RKO (cell line): Measurements from ENCODE around the gene PCDHGB6.
"Not testable (repeated sequence)": the region's sequence is repeated elsewhere in the genome, so short reads cannot be mapped to it uniquely, and the experiment has no call there.

Experiments used
- DNase-seq: peaks from one replicate; pipeline ENCODE4 v3.0.0-alpha.2; 2016; ENCODE audit warnings: low spot score

PCDHGB6 gene

DNA sequence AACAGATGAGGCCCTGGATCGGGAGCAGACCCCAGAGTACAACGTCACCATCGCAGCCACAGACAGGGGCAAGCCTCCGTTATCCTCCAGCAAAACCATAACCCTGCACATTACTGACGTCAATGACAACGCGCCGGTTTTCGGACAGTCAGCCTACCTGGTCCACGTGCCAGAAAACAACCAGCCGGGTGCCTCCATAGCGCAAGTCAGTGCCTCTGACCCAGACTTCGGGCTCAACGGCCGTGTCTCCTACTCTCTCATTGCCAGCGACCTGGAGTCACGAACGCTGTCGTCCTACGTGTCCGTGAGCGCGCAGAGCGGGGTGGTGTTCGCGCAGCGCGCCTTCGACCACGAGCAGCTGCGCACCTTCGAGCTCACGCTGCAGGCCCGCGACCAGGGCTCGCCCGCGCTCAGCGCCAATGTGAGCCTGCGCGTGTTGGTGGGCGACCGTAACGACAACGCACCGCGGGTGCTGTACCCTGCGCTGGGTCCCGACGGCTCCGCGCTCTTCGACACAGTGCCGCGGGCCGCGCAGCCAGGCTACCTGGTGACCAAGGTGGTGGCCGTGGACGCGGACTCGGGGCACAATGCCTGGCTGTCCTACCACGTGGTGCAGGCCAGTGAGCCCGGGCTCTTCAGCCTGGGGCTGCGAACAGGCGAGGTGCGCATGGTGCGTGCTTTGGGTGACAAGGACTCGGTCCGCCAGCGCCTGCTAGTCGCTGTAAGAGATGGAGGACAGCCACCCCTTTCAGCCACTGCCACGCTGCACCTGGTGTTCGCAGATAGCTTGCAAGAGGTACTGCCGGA is 11.5 kb downstream of the PCDHGB6 start:
- DNase-seq = no peak

- DNase-seq = peak; percentile 42
These were observed 13.2 kb downstream of the PCDHGB6 start, which contains the start of gene PCDHGA11 for GRCh38 chr5:141420855-141421488. PCDHGA11 (plus strand) TSS chr5:141421051; CDS start chr5:141421228, 177 bp downstream.

DNA sequence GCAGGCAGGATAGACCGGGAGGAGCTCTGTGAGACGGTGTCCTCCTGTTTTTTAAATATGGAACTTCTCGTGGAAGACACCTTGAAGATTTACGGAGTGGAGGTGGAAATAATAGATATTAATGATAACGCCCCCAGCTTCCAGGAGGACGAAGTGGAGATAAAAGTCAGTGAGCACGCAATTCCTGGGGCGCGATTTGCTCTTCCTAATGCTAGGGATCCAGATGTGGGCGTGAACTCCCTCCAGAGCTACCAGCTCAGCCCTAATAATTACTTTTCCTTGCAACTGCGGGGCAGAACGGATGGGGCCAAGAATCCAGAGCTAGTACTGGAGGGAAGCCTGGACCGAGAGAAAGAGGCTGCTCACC is 13.7 kb downstream of the PCDHGB6 start:
- DNase-seq = no peak

DNA sequence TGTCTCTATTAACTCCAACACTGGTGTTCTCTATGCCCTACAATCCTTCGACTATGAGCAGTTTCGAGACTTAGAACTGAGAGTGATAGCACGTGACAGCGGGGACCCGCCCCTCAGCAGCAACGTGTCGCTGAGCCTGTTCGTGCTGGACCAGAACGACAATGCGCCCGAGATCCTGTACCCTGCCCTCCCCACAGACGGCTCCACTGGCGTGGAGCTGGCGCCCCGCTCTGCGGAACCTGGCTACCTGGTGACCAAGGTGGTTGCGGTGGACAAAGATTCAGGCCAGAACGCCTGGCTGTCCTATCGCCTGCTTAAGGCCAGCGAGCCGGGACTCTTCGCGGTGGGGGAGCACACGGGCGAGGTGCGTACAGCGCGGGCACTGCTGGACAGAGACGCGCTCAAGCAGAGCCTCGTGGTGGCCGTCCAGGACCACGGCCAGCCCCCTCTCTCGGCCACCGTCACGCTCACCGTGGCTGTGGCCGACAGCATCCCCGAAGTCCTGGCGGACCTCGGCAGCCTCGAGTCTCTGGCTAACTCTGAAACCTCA is 15.0 kb downstream of the PCDHGB6 start:
- no peak for DNase-seq

DNA sequence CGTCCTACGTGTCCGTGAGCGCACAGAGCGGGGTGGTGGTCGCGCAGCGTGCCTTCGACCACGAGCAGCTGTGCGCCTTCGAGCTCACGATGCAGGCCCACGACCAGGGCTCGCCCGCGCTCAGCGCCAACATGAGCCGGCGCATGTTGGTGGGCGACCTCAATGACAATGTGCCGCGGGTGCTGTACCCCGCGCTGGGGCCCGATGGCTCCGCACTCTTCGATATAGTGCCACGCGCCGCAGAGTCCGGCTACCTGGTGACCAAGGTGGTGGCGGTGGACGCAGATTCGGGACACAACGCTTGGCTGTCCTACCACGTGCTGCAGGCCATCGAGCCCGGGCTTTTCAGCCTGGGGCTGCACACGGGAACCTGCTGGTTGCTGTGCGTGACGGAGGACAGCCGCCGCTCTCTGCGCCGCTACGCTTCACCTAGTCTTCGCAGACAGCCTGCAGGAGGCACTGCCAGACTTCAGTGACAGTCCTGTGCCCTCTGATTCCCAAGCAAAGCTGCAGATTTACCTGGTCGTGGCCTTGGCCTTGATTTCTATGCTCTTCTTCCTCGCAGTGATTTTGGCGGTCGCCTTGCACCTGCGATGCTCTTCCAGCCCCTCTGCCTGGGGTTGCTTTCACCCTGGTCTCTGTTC is 20.1 kb downstream of the PCDHGB6 start:
- no peak for DNase-seq

DNA sequence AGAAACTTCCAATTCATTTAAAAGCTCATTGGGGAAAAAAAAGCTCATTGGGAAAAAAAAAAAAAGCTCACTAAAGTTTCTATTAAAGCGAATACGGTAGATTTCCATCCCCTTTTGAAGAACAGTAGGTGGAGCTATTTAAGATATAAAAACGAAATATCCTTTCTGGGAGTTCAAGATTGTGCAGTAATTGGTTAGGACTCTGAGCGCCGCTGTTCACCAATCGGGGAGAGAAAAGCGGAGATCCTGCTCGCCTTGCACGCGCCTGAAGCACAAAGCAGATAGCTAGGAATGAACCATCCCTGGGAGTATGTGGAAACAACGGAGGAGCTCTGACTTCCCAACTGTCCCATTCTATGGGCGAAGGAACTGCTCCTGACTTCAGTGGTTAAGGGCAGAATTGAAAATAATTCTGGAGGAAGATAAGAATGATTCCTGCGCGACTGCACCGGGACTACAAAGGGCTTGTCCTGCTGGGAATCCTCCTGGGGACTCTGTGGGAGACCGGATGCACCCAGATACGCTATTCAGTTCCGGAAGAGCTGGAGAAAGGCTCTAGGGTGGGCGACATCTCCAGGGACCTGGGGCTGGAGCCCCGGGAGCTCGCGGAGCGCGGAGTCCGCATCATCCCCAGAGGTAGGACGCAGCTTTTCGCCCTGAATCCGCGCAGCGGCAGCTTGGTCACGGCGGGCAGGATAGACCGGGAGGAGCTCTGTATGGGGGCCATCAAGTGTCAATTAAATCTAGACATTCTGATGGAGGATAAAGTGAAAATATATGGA is 22.7 kb downstream of the PCDHGB6 start, which contains the start of gene PCDHGA12:
Gene PCDHGA12, plus strand, starts transcription at position 176 of the 782 bp plus-strand sequence. Its CDS starts 253 bp downstream, at position 429.
- DNase-seq = peak; percentile 23

DNA sequence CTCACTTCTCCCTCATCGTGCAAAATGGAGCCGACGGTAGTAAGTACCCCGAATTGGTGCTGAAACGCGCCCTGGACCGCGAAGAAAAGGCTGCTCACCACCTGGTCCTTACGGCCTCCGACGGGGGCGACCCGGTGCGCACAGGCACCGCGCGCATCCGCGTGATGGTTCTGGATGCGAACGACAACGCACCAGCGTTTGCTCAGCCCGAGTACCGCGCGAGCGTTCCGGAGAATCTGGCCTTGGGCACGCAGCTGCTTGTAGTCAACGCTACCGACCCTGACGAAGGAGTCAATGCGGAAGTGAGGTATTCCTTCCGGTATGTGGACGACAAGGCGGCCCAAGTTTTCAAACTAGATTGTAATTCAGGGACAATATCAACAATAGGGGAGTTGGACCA is 23.5 kb downstream of the PCDHGB6 start:
- no peak for DNase-seq

GRCh38 chr5:141432308-141432707 is 24.5 kb downstream of the PCDHGB6 start:
- not testable (repeated sequence) for DNase-seq

DNA sequence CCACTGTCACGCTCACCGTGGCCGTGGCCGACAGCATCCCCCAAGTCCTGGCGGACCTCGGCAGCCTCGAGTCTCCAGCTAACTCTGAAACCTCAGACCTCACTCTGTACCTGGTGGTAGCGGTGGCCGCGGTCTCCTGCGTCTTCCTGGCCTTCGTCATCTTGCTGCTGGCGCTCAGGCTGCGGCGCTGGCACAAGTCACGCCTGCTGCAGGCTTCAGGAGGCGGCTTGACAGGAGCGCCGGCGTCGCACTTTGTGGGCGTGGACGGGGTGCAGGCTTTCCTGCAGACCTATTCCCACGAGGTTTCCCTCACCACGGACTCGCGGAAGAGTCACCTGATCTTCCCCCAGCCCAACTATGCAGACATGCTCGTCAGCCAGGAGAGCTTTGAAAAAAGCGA is 24.9 kb downstream of the PCDHGB6 start:
- not testable (repeated sequence) for DNase-seq

GRCh38 chr5:141434006-141434405 is 26.2 kb downstream of the PCDHGB6 start:
- DNase-seq = no peak

- no peak for DNase-seq
These were observed 29.4 kb downstream of the PCDHGB6 start for GRCh38 chr5:141437221-141437620.

GRCh38 chr5:141439411-141440141 is 31.8 kb downstream of the PCDHGB6 start:
- DNase-seq = no peak

DNA sequence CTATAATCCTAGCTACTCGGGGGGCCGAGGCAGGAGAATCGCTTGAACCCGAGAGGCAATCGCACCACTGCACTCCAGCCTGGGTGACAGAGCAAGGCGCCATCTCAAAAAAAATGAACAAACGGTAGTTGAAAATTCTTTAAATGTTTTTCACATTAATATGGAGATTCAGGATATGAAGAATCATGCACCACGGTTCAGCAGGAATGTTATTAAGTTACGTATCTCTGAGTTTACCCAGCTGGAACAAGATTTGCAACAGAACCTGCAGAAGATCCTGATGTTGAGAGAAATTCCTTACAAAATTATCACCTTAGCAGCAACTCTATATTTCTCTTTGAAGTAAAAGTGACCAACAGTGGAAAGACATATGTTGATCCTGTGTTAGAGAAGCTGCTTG is 32.5 kb downstream of the PCDHGB6 start:
- no peak for DNase-seq

DNA sequence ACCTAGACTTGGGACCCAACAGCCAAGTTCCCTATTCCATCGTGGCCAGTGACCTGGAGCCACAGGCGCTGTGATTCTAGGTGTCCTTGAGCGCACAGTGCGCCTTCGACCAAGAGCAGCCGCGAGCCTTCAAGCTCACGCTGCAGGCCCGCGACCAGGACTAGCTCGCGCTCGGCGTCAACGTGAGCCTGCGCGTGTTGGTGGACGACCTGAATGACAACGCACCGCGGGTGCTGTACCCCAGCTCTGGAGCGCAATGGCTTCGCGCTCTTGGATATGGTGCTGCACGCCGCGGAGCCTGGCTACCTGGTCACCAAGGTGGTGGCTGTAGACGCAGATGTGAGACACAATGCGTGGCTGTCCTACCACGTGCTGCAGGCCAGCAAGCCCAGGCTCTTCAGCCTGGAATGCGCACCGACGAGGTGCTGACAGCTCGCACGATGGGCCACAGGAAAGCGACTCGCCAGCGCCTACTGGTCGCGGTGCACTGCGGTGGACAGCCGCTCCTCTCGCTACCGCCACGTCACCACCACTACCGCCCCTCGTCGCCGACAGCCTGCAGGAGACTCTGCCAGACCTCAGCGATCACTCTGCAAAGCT is 33.9 kb downstream of the PCDHGB6 start:
- no peak for DNase-seq
